CD8-positive, alpha-beta memory T cell (primary cell): ENCODE results near the gene STYXL1. TPM values are rescaled to one million over a fixed set of nuclear protein-coding genes. Genes with fewer than 3 reads are reported as not detected.

ENCODE experiments used
- CTCF ChIA-PET: fragments of 350-600 bp; sonication (Branson Sonifier 250); formaldehyde crosslinking; loops from one replicate; lab custom pipeline; 2021; ENCODE audit warnings: antibody characterized with exemption; lab: Charles Lee
- POLR2A ChIA-PET: fragments of 350-600 bp; sonication (Branson Sonifier 250); formaldehyde crosslinking; loops from one replicate; lab custom pipeline; 2021; ENCODE audit warnings: antibody characterized with exemption; lab: Charles Lee
- DNase-seq, 5 donors: peaks; one replicate each; pipeline versions ENCODE4 v3.0.0 to v3.0.0-alpha.2; 2020 to 2022; ENCODE audit warnings: mixed read lengths in 1 of 5
- H3K27ac ChIP-seq: one replicate; pipeline ENCODE4 v1.7.0; 2013; ENCODE audit warnings: low read depth, mild to moderate bottlenecking, low read length, moderate library complexity
- H3K27me3 ChIP-seq: 2 replicates; pipeline ENCODE4 v1.7.0; 2013; ENCODE audit warnings: low read length, mild to moderate bottlenecking; ENCODE audit not compliant: insufficient read depth, poor library complexity, severe bottlenecking
- H3K36me3 ChIP-seq: 2 replicates; pipeline ENCODE4 v1.7.0; 2013; ENCODE audit warnings: mild to moderate bottlenecking, low read length, moderate library complexity; ENCODE audit not compliant: insufficient read depth
- H3K4me1 ChIP-seq: 2 replicates; pipeline ENCODE4 v1.7.0; 2013; ENCODE audit warnings: mild to moderate bottlenecking, low read length, moderate library complexity; ENCODE audit not compliant: insufficient read depth
- H3K4me3 ChIP-seq: 2 replicates; pipeline ENCODE4 v1.7.0; 2013; ENCODE audit warnings: mild to moderate bottlenecking, low read length
- H3K9me3 ChIP-seq: 2 replicates; pipeline ENCODE4 v1.7.0; 2013; ENCODE audit warnings: mild to moderate bottlenecking, low read length
- H3K27ac Mint-ChIP-seq, 8 donors: one replicate each; pipeline ENCODE4 v1.8.0; 2020 to 2021; ENCODE audit warnings: mixed read lengths in 8 of 8, mild to moderate bottlenecking in 6 of 8, inconsistent platforms in 3 of 8, moderate library complexity in 3 of 8
- H3K27me3 Mint-ChIP-seq, 2 donors: one replicate each; pipeline ENCODE4 v1.8.0; 2020 to 2021; ENCODE audit warnings: mixed read lengths in 2 of 2, mild to moderate bottlenecking in 1 of 2, moderate library complexity in 1 of 2
- H3K36me3 Mint-ChIP-seq, 3 donors: one replicate each; pipeline ENCODE4 v1.8.0; 2020 to 2021; ENCODE audit warnings: mixed read lengths in 3 of 3, inconsistent platforms in 1 of 3, mild to moderate bottlenecking in 1 of 3
- H3K4me1 Mint-ChIP-seq, 3 donors: one replicate each; pipeline ENCODE4 v1.8.0; 2020 to 2021; ENCODE audit warnings: mixed read lengths in 3 of 3, inconsistent platforms in 1 of 3, mild to moderate bottlenecking in 1 of 3
- H3K4me3 Mint-ChIP-seq, 7 donors: one replicate each; pipeline ENCODE4 v1.8.0; 2020 to 2021; ENCODE audit warnings: mixed read lengths in 7 of 7, mild to moderate bottlenecking in 6 of 7, moderate library complexity in 4 of 7, inconsistent platforms in 2 of 7
- H3K9me3 Mint-ChIP-seq, 5 donors: one replicate each; pipeline ENCODE4 v1.8.0; 2020 to 2022; ENCODE audit warnings: mixed read lengths in 5 of 5, mild to moderate bottlenecking in 3 of 5, moderate library complexity in 2 of 5, inconsistent platforms in 1 of 5
- polyA plus RNA-seq: library from polyadenylated mRNA; unstranded; fragments of 300-500 nt; fragmentation: Illumina TruSeq; gene quantifications from one replicate; pipeline ENCODE4 v1.2.3, GENCODE V29; 2021
- total RNA-seq, 2 experiments: library from RNA; stranded (reverse); gene quantifications; one replicate each; pipeline ENCODE4 v1.2.3, GENCODE V29; 2021

STYXL1 gene
- total and polyA plus RNA-seq, 3 experiments from 2014 or later = 40.2 to 60.9 (median 40.7) TPM

- Histone ChIP-seq H3K4me1 (no peaks in the 10 kb centered on the region), H3K36me3 (no peaks in the 10 kb centered on the region), H3K4me3 (no peak overlapping the region), H3K27me3 (no peaks in the 10 kb centered on the region), H3K9me3 (no peaks in the 10 kb centered on the region), H3K27ac (no peak overlapping the region)
- H3K27ac Mint-ChIP-seq = peak overlapping the region in 2 of 8 donors; percentile 27 to 79
- H3K4me3 Mint-ChIP-seq = no peak overlapping the region
- no peak for DNase-seq
- no peaks in the 10 kb centered on the region for H3K27me3 Mint-ChIP-seq
- ChIA-PET CTCF (interaction anchor here (1.3 to 1.6 kb wide), 2 partner anchors 9 to 53 kb away, joined by 4 read pairs; no protein-coding TSS in a partner anchor), POLR2A (no interaction called here)
- peaks cover 0 to 56% (median 9%) of the 10 kb centered on the region in 3 donors for H3K36me3 Mint-ChIP-seq
- H3K9me3 Mint-ChIP-seq = no peaks in the 10 kb centered on the region
- peaks cover 0 to 5% (median 0%) of the 10 kb centered on the region in 3 donors for H3K4me1 Mint-ChIP-seq
These were observed 80.7 kb downstream of the STYXL1 start for GRCh38 chr7:75967055-75967454.

- ChIA-PET POLR2A (no interaction called here), CTCF (interaction anchor here (1.6 kb wide), 1 partner anchor 10 kb away, joined by 4 read pairs; no protein-coding TSS in a partner anchor)
- H3K27ac Mint-ChIP-seq = peak overlapping the region in 1 of 8 donors; percentile 58
- DNase-seq = no peak
- H3K27ac ChIP-seq = no peak overlapping the region
- H3K27me3 ChIP-seq = no peaks in the 10 kb centered on the region
- no peaks in the 10 kb centered on the region for H3K36me3 ChIP-seq
- peak overlapping the region in 1 of 7 donors; percentile 78 for H3K4me3 Mint-ChIP-seq
- no peaks in the 10 kb centered on the region for H3K9me3 Mint-ChIP-seq
- H3K27me3 Mint-ChIP-seq = no peaks in the 10 kb centered on the region
- no peaks in the 10 kb centered on the region for H3K9me3 ChIP-seq
- peaks cover 0 to 55% (median 5%) of the 10 kb centered on the region in 3 donors for H3K36me3 Mint-ChIP-seq
- H3K4me3 ChIP-seq = no peak overlapping the region
- peaks cover 0 to 5% (median 0%) of the 10 kb centered on the region in 3 donors for H3K4me1 Mint-ChIP-seq
- H3K4me1 ChIP-seq = no peaks in the 10 kb centered on the region
These were observed 81.4 kb downstream of the STYXL1 start for GRCh38 chr7:75966190-75966961.

GRCh38 chr7:75965617-75966016, 82.2 kb downstream of the STYXL1 start:
- Mint-ChIP-seq H3K27ac (no peak overlapping the region), H3K4me3 (no peak overlapping the region), H3K36me3 (peaks cover 0 to 58% (median 5%) of the 10 kb centered on the region in 3 donors), H3K27me3 (no peaks in the 10 kb centered on the region), H3K9me3 (no peaks in the 10 kb centered on the region), H3K4me1 (peaks cover 0 to 5% (median 0%) of the 10 kb centered on the region in 3 donors)
- H3K9me3 ChIP-seq = no peaks in the 10 kb centered on the region
- no peaks in the 10 kb centered on the region for H3K4me1 ChIP-seq
- ChIA-PET CTCF (interaction anchor here (1.6 kb wide), 1 partner anchor 10 kb away, joined by 4 read pairs; no protein-coding TSS in a partner anchor), POLR2A (no interaction called here)
- DNase-seq = no peak
- H3K36me3 ChIP-seq = no peaks in the 10 kb centered on the region
- no peak overlapping the region for H3K27ac ChIP-seq
- H3K4me3 ChIP-seq = no peak overlapping the region
- H3K27me3 ChIP-seq = no peaks in the 10 kb centered on the region

DNA sequence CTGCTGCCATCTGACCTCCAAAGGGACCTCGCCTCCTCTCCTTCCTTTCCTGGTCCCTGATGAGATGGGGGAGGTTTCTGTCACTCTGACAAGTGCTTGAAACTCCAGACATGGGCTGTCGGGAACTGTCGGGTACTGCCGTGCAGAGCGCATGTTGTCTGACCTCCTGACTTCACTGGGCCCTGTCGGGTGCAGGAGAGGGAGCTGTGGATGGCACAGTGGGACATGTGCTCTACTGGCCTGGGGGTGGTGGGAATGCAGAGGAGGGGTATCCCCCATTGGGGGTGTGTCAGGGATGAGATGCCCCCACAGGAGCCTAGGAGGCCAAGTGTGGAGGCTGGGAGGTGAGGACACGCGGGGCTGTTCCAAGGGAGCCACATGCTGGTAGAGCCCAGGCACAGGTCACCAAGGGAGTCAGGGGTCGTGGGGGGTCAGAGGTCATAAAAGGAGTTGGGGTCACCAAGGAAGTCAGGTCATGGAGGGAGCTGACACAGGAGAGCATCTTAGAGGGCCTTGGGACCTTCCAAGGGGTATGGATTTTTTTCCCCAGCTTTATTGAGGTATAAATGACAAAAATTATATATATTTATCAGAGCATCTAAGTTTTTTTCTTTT, 84.3 kb downstream of the STYXL1 start:
- CTCF ChIA-PET = no interaction called here
- Mint-ChIP-seq H3K27me3 (no peaks in the 10 kb centered on the region), H3K4me1 (peaks cover 0 to 5% (median 0%) of the 10 kb centered on the region in 3 donors), H3K4me3 (no peak overlapping the region), H3K36me3 (peaks cover 0 to 64% (median 5%) of the 10 kb centered on the region in 3 donors), H3K9me3 (no peaks in the 10 kb centered on the region), H3K27ac (peak overlapping the region in 2 of 8 donors; percentile 40 to 47)
- H3K36me3 ChIP-seq = no peaks in the 10 kb centered on the region
- POLR2A ChIA-PET = no interaction called here
- no peaks in the 10 kb centered on the region for H3K4me1 ChIP-seq
- no peak for DNase-seq
- H3K9me3 ChIP-seq = no peaks in the 10 kb centered on the region
- no peaks in the 10 kb centered on the region for H3K27me3 ChIP-seq
- no peak overlapping the region for H3K4me3 ChIP-seq
- no peak overlapping the region for H3K27ac ChIP-seq

- DNase-seq = no peak
These were observed 85.0 kb downstream of the STYXL1 start for GRCh38 chr7:75962607-75963380.

DNA sequence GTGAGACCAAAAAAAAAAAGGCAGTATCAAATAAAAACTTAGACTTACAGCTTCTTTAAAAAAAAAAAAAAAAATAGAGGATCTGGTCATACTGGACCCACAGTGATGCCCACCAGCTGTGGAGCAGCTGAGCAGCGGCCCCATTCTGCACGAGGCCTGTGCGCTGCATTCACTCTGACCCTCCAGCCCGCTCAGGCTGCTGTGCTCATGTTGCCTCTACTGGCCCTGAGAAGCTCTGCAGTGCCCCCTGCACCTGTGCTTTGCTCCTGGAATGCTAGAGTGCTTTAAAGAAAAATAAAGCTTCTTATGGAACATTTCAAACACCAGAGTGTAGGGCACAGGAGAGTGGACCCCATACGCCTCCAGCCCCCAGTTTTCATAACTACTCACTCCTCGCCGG, 86.6 kb downstream of the STYXL1 start:
- Histone ChIP-seq H3K27me3 (no peaks in the 10 kb centered on the region), H3K36me3 (peaks cover 3% of the 10 kb centered on the region), H3K9me3 (no peaks in the 10 kb centered on the region), H3K27ac (no peak overlapping the region), H3K4me3 (no peak overlapping the region), H3K4me1 (no peaks in the 10 kb centered on the region)
- peaks cover 0 to 72% (median 5%) of the 10 kb centered on the region in 3 donors for H3K36me3 Mint-ChIP-seq
- no peak overlapping the region for H3K4me3 Mint-ChIP-seq
- ChIA-PET POLR2A (no interaction called here), CTCF (no interaction called here)
- no peaks in the 10 kb centered on the region for H3K27me3 Mint-ChIP-seq
- DNase-seq = no peak
- H3K4me1 Mint-ChIP-seq = peaks cover 0 to 5% (median 0%) of the 10 kb centered on the region in 3 donors
- H3K9me3 Mint-ChIP-seq = no peaks in the 10 kb centered on the region
- H3K27ac Mint-ChIP-seq = peak overlapping the region in 2 of 8 donors; percentile 34 to 54

More at GRCh38 chr7:75962607-75963380, 85.0 kb downstream of the STYXL1 start:
- no peaks in the 10 kb centered on the region for H3K4me1 ChIP-seq
- CTCF ChIA-PET = no interaction called here
- no peak overlapping the region for H3K27ac ChIP-seq
- Mint-ChIP-seq H3K4me1 (peaks cover 0 to 5% (median 0%) of the 10 kb centered on the region in 3 donors), H3K9me3 (no peaks in the 10 kb centered on the region), H3K27me3 (no peaks in the 10 kb centered on the region), H3K4me3 (no peak overlapping the region), H3K27ac (peak overlapping the region in 3 of 8 donors; percentile 11 to 61 (median 60)), H3K36me3 (peaks cover 0 to 68% (median 5%) of the 10 kb centered on the region in 3 donors)
- H3K4me3 ChIP-seq = no peak overlapping the region
- H3K27me3 ChIP-seq = no peaks in the 10 kb centered on the region
- POLR2A ChIA-PET = no interaction called here
- no peaks in the 10 kb centered on the region for H3K36me3 ChIP-seq
- H3K9me3 ChIP-seq = no peaks in the 10 kb centered on the region

DNA sequence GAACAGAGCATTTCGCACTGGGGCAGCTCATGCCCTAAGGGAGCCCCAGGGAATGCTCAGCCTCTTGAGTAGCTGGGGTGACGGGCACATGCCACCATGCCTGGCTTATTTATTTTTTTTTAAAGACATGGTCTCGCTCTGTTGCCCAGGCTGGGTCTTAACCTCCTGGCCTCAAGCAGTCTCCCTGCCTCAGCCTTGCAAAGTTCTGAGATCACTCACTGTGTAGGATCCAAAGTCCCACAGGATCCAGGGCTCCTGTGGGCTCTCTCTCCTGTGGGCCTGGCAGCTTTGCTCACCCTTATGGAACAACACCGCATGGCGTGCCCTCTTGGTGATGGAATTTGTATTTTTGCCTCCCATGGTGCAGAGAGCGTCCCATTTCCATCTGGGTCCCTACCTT, 87.4 kb downstream of the STYXL1 start:
- H3K4me3 ChIP-seq = no peak overlapping the region
- Mint-ChIP-seq H3K9me3 (no peaks in the 10 kb centered on the region), H3K4me3 (no peak overlapping the region), H3K27me3 (no peaks in the 10 kb centered on the region), H3K36me3 (peaks cover 0 to 72% (median 7%) of the 10 kb centered on the region in 3 donors), H3K27ac (no peak overlapping the region), H3K4me1 (peaks cover 0 to 5% (median 0%) of the 10 kb centered on the region in 3 donors)
- no peaks in the 10 kb centered on the region for H3K27me3 ChIP-seq
- peaks cover 4% of the 10 kb centered on the region for H3K36me3 ChIP-seq
- ChIA-PET CTCF (no interaction called here), POLR2A (no interaction called here)
- no peaks in the 10 kb centered on the region for H3K9me3 ChIP-seq
- H3K4me1 ChIP-seq = no peaks in the 10 kb centered on the region
- no peak overlapping the region for H3K27ac ChIP-seq
- no peak for DNase-seq
